Measurements from ENCODE around the gene GJA1.

The GJA1 gene

DNA sequence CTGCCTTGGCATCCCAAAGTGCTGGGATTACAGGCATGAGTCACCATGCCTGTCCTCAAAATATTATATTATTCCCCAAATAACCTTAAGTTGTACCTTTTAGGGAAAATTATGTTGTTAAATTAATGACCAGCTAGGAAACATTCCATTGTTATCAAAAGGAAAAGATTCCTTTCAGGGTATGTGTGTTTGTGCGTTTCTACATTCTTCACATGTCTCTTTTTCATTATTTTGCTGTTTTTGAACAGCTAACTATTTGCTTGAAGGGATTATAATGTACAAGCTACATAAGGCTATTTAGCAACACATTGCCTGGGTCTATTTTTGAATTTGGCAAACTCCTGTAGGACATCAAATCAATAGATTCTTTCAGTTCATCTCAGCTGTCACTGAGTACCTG is 57.1 kb downstream of the GJA1 start:
- DNase-seq = no peak

DNA sequence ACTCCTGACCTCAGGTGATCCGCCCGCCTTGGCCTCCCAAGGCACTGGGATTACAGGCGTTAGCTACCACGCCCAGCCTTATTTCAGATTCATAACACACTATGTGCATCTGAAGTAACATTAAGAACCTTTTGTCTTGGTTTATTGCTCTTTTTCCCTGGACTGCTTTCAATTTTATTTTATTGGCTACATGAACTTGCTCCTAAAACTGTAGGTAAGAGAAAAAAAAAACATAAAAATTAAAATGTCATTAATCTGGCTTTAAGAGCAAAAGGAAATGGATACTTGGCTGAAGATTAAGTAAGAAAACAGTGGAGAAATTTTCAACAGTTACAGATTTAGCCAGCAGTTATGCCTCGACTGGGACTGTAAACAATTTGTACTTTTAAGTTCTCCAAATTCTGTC is 62.5 kb downstream of the GJA1 start:
- DNase-seq = no peak

DNA sequence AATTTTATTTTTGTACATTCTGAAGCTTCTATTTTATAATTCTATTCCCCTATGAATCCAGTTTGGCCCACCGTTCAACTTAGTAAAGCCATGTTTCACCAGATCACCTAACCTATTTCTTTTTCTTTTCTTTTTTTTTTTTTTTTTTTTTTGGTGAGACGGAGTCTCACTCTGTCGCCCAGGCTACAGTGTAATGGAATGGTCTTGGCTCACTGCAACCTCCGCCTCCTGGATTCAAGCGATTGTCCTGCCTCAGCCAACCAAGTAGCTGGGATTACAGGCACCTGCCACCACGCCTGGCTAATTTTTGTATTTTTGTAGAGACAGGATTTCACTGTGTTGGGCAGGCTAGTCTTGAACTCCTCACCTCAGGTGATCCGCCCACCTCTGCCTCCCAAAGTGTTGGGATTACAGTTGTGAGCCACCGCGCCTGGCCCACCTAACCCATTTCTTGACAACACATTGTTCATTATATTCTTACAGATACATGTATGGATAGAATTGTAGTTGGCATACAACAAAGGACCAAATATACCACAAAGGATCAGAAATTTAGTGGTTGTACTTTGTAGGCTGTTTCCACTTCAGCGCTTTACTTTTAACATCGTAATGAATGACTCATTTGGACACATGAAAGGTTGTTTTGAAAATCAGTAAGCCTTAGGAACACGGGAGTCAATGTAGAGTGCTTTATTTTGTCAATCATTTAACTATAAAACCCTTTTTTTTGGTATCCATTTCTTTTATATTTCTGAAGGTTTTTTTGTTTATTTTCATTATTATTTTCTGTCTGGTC is 63.2 kb downstream of the GJA1 start:
- no peak for DNase-seq

Data from COR-L47 (cell line).